Colon (tissue), 2 donors: Measurements from ENCODE around the gene TTLL8.
"Not testable (repeated sequence)": the region's sequence is repeated elsewhere in the genome, so short reads cannot be mapped to it uniquely, and the experiment has no call there.

ENCODE experiments used
- FAIRE-seq: peaks from 2 replicates; lab custom pipeline; 2012; peaks lifted over from hg19 to GRCh38; lab: Jason Lieb, UNC
- donor health status: control.
- donor health status: control.

Gene TTLL8

DNA sequence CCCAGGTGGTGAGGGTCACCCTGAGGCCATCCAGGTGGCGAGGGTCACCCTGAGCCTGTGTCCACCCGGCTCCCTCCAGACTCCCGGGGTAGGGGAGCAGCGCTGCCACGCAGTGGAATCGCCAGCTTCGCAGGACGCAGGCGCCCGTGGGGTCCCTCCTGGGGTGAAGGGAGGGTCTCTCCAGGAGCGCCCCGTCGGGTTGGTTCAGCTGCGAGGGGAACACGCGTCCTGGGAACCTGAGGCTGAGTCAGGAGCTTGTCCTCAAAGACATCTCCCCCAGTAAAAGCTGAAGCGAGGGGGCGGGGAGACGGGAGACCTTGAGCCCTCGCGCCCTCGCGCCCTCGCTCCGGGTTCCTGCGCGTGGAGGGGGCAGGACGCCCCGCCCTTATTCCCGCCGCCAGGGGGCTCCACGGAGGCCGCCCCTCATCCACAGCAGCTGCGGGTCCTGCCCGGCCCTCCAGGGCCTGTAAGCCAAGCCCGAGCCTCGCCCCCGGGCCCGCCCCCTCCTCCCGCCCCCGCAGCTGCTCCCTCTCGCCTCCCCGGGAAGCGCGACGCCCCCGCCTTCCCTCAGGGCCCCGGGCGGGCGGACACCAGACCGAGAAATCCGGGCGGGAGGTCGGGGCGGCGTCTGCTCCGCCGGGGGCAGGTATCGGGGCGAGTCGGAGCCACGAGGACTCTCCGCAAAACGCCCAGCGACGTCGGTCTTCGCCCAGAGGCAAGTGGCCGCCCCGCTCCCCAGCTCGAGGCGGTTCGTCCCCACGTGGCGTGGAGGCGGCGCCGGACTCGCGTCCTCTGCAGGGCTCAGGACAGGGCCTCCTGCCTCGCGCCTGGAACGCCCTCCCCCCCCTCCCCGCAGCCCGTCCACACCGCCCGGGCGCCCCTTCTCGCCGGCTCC, 74.7 kb downstream of the TTLL8 start:
- FAIRE-seq = no peak

DNA sequence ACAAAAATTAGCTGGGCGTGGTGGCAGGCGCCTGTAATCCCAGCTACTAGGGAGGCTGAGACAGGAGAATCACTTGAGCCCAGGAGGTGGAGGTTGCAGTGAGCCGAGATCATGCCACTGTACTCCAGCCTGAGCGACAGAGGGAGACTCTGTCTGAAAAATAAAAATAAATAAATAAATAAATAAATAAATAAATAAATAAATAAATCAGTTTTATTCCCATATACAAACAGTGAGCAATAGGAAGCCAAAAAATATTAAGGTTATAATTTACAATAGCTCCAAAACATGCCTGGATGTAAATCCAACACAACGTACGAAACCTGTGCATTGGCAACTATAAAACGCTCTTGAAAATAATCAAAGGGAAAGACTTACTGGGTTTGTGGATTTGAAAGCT, 76.3 kb downstream of the TTLL8 start:
- FAIRE-seq = not testable (repeated sequence)

DNA sequence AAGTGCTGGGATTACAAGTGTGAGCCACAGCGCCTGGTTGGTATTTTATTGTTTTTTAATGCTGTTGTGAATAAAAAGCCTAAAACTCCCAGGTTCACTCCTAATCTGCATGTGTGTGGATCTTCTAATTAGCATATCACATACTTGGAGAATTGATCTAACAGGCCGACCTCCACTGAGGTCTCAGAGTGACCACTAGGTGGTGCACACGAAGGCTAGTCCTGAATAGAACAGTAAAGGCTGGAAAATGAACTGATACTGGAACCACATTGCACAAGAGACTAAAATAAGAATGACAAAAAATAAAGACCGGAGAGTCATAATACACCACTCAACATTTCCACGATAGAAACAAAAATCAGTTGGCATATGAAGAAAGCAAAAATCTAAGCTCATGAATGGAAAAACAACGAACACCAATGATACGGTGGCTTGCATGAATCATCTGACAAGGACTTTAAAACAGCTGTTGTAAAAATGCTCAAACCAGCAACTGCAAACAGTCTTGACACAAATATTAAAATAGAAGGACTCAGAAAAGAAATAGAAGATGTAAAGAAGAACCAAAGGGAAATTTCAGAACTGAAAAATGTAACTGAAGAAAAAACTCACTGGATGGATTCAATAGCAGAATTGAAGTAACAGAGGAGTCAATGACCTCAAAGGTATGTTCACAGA, 78.4 kb downstream of the TTLL8 start:
- FAIRE-seq = no peak

DNA sequence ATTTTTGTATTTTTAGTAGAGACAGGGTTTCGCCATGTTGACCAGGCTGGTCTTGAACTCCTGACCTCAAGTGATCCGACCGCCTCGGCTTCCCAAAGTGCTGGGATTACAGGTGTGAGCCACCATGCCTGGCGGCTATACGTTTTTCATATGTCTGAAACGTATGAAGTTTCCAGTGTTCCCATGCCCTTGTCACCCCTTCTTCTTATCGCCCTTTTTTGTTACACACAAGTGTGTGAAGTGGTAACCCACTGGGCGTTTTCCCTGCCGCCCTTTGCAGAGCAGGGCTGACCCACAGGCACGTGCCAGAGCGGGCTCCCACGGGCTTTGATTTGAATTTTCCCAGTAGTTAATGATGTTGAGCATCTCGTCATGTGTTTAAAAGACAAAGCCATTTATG, 80.5 kb downstream of the TTLL8 start:
- FAIRE-seq = no peak

DNA sequence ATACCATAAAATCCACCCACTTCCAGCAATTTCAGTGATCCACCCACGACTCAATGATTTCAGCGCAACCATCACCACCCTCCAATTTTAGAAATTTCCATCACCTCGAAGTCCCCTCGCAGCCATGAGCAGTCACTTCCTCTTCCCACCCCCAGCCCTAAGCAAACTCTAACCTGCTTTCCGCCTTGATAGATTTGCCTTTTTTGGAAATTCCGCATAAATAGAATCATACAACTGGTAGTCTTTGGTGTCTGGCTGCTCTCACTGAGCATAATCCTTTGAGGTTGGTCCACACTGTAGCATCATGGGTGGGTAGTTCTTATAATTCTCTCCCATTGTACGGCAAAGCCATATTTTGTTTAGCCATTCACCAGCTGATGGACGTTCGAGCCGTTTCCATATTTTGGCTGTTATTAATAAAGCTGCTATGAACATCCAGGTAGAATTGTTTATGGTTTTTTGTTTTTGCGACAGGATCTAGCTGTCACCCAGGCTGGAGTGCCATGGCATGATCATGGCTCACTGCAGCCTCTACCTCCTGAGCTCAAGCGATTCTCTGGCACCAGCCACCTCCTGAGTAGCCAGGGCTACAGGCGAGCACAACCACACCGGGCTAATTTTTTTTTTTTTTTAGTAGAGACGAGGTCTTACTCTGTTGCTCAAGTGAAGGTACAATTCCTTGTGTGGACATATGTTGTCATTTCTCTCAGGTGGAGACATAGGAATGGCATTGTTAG, 81.5 kb downstream of the TTLL8 start:
- FAIRE-seq = no peak

DNA sequence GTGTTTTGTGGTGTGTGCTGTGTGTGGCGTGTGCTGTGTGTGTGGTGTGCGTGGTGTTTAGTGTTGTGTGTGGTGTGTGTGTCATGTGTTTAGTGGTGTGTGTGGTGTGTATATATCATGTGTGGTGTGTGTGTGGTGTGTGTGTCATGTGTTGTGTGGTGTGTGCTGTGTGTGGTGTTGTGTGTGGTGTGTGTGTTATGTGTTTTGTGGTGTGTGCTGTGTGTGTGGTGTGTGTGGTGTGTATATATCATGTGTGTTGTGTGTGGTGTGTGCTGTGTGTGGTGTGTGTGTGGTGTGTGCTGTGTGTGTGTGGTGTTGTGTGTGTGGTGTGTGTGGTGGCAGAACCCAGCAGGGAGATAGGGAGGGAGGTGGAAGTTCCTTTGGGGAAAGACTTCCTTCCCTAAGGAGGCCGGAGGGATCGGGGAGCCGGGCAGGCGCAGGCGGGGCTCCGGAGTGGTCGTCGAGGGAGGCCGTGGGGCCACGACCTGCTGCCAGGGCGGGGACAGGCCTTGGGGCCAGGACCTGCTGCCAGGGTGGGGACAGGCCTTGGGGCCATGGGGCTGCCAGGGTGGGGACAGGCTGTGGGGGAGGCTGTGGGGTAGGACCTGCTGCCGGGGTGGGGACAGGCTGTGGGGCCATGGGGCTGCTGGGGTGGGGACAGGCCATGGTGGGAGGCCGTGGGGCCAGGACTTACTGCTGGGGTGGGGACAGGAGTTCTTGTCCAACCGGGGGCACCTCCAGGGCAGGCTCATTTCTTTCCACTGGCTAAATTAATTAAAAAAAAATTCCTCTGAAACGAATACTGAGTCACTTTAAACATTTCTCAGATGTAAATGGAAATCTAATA, 82.3 kb downstream of the TTLL8 start:
- FAIRE-seq = no peak

GRCh38 chr22:49973018-49973961, 84.8 kb downstream of the TTLL8 start:
- FAIRE-seq = no peak

DNA sequence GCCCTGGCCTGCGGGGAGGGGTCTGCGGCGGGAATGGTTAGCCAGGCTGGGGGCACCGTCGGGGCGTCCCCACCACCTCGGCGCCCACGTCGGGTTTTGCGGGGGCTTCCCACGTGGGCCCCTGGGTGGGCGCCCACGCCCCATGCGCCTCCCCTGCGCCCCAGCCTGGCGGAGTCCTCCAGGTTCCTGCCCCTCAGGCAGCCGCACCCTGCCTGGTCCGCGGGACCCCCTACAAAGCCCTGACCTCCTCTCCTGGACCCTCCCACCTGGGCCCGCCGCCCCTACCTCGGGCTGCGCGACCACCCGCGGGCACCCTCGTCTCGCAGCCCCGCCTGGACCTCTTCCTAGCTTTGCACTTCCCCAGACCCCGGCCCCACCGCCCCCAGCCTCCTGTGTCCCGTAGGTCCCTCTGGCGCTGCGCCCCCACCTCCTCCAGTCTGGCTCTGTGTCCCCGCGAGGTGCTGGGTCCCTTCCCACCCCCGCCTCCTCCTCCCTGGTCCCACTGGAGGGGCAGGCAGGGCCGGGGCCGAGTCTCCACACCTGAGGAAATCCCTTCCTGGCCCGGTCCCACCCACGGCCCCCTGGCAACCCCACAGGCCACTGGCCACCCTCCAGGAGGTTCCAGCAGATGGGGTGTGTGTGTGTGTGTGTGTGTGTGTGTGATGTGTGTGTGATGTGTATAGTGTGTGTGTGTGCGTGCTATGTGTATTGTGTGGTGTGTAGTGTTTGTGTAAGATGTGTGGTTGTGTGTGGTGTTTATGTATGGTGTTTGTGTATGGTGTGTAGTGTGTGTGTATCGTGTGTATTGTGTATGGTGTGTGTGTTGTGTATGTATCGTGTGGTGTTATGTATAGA, 85.7 kb downstream of the TTLL8 start:
- FAIRE-seq = no peak

GRCh38 chr22:49971232-49972162, 86.6 kb downstream of the TTLL8 start:
- no peak for FAIRE-seq

GRCh38 chr22:49970528-49971231, 87.4 kb downstream of the TTLL8 start:
- no peak for FAIRE-seq

DNA sequence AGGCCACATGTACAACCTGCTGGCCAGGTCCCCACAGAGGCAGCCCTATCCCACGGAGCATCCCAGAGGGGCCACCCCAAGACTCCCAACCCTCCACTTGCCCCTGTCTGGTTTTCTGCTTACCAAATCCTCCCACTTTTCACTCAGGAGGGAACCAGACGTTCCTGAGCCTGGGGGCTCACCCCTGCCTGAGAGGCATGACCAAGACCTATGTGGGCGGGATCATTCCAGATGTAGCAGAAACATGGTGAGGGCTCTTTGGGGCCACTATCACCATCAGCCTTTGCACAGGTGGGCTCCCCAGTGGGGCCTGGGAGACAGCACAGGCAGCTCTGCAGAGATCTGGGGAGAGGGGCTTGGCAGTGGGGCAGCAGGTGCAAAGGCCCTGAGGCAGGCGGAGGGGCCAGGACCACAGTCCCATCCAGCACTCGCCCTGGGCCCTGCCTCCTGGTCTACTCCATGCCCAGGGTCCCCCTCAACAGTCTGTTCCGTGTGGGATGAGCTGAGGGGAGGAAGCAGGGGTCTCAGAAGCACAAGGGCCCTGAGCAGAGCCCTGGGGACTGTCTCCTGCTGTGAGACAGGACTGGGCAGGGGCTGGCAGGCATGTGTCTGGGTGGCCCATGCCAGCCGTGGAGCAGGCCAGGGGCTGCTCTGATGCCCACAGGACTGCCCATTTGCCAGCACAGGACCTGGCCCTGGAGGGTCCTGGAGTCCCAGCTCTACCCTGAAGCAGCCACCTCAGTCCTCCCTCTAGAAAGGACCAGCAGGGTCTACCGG, 88.2 kb downstream of the TTLL8 start:
- FAIRE-seq = no peak

GRCh38 chr22:49968831-49969661, 89.1 kb downstream of the TTLL8 start:
- FAIRE-seq = no peak
